ENCODE data around the gene C17orf114.

C17orf114 gene

GRCh38 chr17:4845118-4845517 is 43.0 kb upstream of the C17orf114 start:
- Histone ChIP-seq H3K27me3 (no peaks in the 10 kb centered on the region), H3K27ac (peak overlapping the region in 2 of 4 donors; percentile 4 to 79), H3K36me3 (no peaks in the 10 kb centered on the region), H3K9me3 (no peaks in the 10 kb centered on the region), H3K4me1 (peaks cover 0 to 89% (median 9%) of the 10 kb centered on the region in 4 donors), H3K4me3 (no peak overlapping the region)
- DNase-seq (ENCODE audit: low spot score in 2 of 2): no peak
- 76 to 84% methylated on average over 5 of the region's 5 CpGs for WGBS, 2 donors
- TF ChIP-seq, protein P1, sequence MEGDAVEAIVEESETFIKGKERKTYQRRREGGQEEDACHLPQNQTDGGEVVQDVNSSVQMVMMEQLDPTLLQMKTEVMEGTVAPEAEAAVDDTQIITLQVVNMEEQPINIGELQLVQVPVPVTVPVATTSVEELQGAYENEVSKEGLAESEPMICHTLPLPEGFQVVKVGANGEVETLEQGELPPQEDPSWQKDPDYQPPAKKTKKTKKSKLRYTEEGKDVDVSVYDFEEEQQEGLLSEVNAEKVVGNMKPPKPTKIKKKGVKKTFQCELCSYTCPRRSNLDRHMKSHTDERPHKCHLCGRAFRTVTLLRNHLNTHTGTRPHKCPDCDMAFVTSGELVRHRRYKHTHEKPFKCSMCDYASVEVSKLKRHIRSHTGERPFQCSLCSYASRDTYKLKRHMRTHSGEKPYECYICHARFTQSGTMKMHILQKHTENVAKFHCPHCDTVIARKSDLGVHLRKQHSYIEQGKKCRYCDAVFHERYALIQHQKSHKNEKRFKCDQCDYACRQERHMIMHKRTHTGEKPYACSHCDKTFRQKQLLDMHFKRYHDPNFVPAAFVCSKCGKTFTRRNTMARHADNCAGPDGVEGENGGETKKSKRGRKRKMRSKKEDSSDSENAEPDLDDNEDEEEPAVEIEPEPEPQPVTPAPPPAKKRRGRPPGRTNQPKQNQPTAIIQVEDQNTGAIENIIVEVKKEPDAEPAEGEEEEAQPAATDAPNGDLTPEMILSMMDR (IDR thresholded peaks at IDR 0.05): no peak
- TF ChIP-seq POLR2A (IDR thresholded peaks at IDR 0.05) (no peak), EP300 (IDR thresholded peaks at IDR 0.05) (peak in 1 of 2 donors; percentile 17)

DNA sequence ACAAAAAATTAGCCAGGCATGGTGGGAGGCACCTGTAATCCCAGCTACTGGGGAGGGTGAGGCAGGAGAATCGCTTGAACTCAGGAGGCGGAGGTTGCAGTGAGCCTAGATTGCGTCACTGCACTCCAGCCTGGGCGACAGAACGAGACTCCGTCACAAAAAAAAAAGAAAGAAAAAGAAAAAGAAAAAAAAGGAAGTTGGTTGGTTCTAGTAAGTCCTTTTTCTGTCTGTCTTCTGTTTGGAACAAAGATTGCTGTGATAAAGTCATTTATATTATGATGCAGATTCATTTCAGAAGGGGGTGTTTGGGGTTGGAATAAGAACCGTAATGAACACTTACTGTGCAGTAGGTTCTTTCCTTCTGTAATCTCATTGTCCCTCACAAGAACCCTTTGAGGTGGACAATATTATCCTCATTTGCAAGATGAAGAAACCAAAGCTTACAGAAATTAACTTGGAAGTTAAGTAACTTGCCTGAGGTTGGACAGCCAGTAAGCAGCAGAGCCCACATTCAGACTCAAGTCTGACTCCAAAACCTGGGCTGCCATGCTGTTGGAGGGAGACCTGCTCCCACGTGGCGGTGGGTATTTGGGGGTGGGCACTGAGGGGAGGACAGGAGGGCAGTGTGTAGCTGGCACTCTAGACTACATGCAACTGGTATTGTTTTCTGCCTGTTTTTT is 41.3 kb upstream of the C17orf114 start:
- Histone ChIP-seq H3K27me3 (no peaks in the 10 kb centered on the region), H3K4me3 (no peak overlapping the region), H3K9me3 (no peaks in the 10 kb centered on the region), H3K4me1 (peaks cover 0 to 79% (median 10%) of the 10 kb centered on the region in 4 donors), H3K27ac (peak overlapping the region in 2 of 4 donors; percentile 60 to 79), H3K36me3 (no peaks in the 10 kb centered on the region)
- 44 to 52% methylated on average over 9 of the region's 9 CpGs for WGBS, 2 donors
- TF ChIP-seq, protein P1 (IDR thresholded peaks at IDR 0.05): no peak
- TF ChIP-seq EP300 (IDR thresholded peaks at IDR 0.05): no peak
- no peak for TF ChIP-seq POLR2A (IDR thresholded peaks at IDR 0.05)
- no peak for DNase-seq (ENCODE audit: low spot score in 2 of 2)

DNA sequence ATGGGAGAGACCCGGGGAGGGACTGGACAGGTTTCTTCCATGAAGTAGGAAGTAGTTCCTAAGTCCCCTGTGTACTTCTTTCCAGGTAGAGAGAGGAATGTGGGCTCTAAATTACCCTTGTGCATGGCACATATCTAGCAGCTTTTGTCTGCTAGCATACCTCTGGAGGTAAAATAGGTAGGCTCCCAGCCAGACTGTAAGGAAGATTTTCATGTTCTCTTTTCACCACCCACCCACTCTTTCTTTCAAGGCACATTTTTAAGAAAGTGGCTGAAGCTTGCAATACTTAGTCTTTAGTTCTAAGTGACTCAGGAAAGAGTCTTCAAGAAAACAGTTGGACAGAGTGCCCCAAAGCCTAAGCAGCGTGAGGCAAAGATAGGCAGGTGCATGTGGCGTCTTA is 40.2 kb upstream of the C17orf114 start:
- WGBS, 2 donors: 97 to 98% methylated on average over 3 of the region's 3 CpGs
- Histone ChIP-seq H3K4me1 (peaks cover 0 to 79% (median 12%) of the 10 kb centered on the region in 4 donors), H3K4me3 (no peak overlapping the region), H3K27me3 (no peaks in the 10 kb centered on the region), H3K27ac (peak overlapping the region in 2 of 4 donors; percentile 60 to 79), H3K36me3 (no peaks in the 10 kb centered on the region), H3K9me3 (no peaks in the 10 kb centered on the region)
- no peak for DNase-seq (ENCODE audit: low spot score in 2 of 2)
- no peak for TF ChIP-seq EP300 (IDR thresholded peaks at IDR 0.05)
- TF ChIP-seq POLR2A (IDR thresholded peaks at IDR 0.05): no peak
- TF ChIP-seq, protein P1 (IDR thresholded peaks at IDR 0.05): no peak

GRCh38 chr17:4840893-4841242 is 38.7 kb upstream of the C17orf114 start:
- Histone ChIP-seq H3K9me3 (no peaks in the 10 kb centered on the region), H3K4me3 (no peak overlapping the region), H3K27ac (no peak overlapping the region), H3K36me3 (no peaks in the 10 kb centered on the region), H3K27me3 (no peaks in the 10 kb centered on the region), H3K4me1 (peaks cover 0 to 80% (median 19%) of the 10 kb centered on the region in 4 donors)
- TF ChIP-seq, protein P1 (IDR thresholded peaks at IDR 0.05): no peak
- TF ChIP-seq EP300 (IDR thresholded peaks at IDR 0.05): no peak
- no peak for TF ChIP-seq POLR2A (IDR thresholded peaks at IDR 0.05)
- WGBS, 2 donors: 83 to 91% methylated on average over 10 of the region's 10 CpGs
- no peak for DNase-seq (ENCODE audit: low spot score in 2 of 2)

GRCh38 chr17:4839965-4840892 is 38.1 kb upstream of the C17orf114 start:
- H3K27me3 ChIP-seq: no peaks in the 10 kb centered on the region
- H3K9me3 ChIP-seq: no peaks in the 10 kb centered on the region
- H3K4me1 ChIP-seq: peaks cover 0 to 80% (median 23%) of the 10 kb centered on the region in 4 donors
- H3K36me3 ChIP-seq: no peaks in the 10 kb centered on the region
- H3K4me3 ChIP-seq: no peak overlapping the region
- TF ChIP-seq POLR2A (IDR thresholded peaks at IDR 0.05) (no peak), EP300 (IDR thresholded peaks at IDR 0.05) (no peak)
- TF ChIP-seq, protein P1 (IDR thresholded peaks at IDR 0.05): no peak
- WGBS, 2 donors: 74 to 75% methylated on average over 8 of the region's 8 CpGs
- peak overlapping the region in 1 of 4 donors; percentile 1 for H3K27ac ChIP-seq
- DNase-seq (ENCODE audit: low spot score in 2 of 2): no peak

Data from tibial nerve (tissue), 4 donors.